GM10266 (cell line): ENCODE data around the gene GCC1.

Source experiments
- DNase-seq: peaks from one replicate; pipeline ENCODE4 v3.0.0; 2012; ENCODE audit errors: extremely low spot score
- CTCF ChIP-seq: IDR thresholded peaks from 2 replicates; pipeline ENCODE4 v1.5.1; 2012; ENCODE audit warnings: mild to moderate bottlenecking, low read depth; ENCODE audit not compliant: control insufficient read depth, insufficient read depth; ENCODE audit errors: missing control alignments

The GCC1 gene

GRCh38 chr7:127536394-127536691 lies 49.1 kb downstream of the GCC1 start:
- TF ChIP-seq CTCF: no peak
- no peak for DNase-seq

- TF ChIP-seq CTCF: no peak
- no peak for DNase-seq
These were observed 49.6 kb downstream of the GCC1 start for GRCh38 chr7:127535546-127536393.

- no peak for DNase-seq
These were observed 50.8 kb downstream of the GCC1 start for GRCh38 chr7:127534636-127535035.

GRCh38 chr7:127532736-127533135 lies 52.7 kb downstream of the GCC1 start:
- TF ChIP-seq CTCF: no peak
- DNase-seq: no peak

More at GRCh38 chr7:127534636-127535035, 50.8 kb downstream of the GCC1 start:
- no peak for TF ChIP-seq CTCF

- TF ChIP-seq CTCF: no peak
- DNase-seq: no peak
These were observed 53.2 kb downstream of the GCC1 start for GRCh38 chr7:127532151-127532550.
